ENCODE measurements around the gene NTNG1. TPM values are rescaled to one million over a fixed set of nuclear protein-coding genes. Genes with fewer than 3 reads are reported as not detected.

NTNG1 gene
- total RNA-seq, 1 experiment from 2014 or later = not detected

- no peak overlapping the region for H3K4me3 Mint-ChIP-seq (ENCODE audit: unreplicated experiment)
- no peaks in the 10 kb centered on the region for H3K4me1 Mint-ChIP-seq (ENCODE audit: insufficient read depth, unreplicated experiment)
- no TSS peak for BruUV-seq (replicated peaks)
- H3K27ac Mint-ChIP-seq (ENCODE audit: low read depth, unreplicated experiment) = no peak overlapping the region
- ChIA-PET POLR2A (interaction anchor here (0.7 kb wide), 1 partner anchor 1062 kb away, joined by 3 read pairs; no protein-coding TSS in a partner anchor), CTCF (interaction anchor here (0.6 kb wide), 1 partner anchor 65 kb away, joined by 3 read pairs; no protein-coding TSS in a partner anchor)
- no peak for DNase-seq (ENCODE audit: unreplicated experiment)
- intact Hi-C loops (cut with micrococcal nuclease) = no loop called here
- no peaks in the 10 kb centered on the region for H3K36me3 Mint-ChIP-seq (ENCODE audit: insufficient read depth, unreplicated experiment)
- no peak for TF ChIP-seq CTCF (IDR thresholded peaks at IDR 0.05; ENCODE audit: unreplicated experiment)
- H3K27me3 Mint-ChIP-seq (ENCODE audit: insufficient read depth, unreplicated experiment) = no peaks in the 10 kb centered on the region
- H3K9me3 Mint-ChIP-seq (ENCODE audit: unreplicated experiment) = no peaks in the 10 kb centered on the region
These were observed 40.6 kb downstream of the NTNG1 start for GRCh38 chr1:107181253-107181969.

GRCh38 chr1:107183011-107183410 is 42.2 kb downstream of the NTNG1 start:
- Mint-ChIP-seq H3K9me3 (ENCODE audit: unreplicated experiment) (no peaks in the 10 kb centered on the region), H3K4me1 (ENCODE audit: insufficient read depth, unreplicated experiment) (no peaks in the 10 kb centered on the region), H3K27ac (ENCODE audit: low read depth, unreplicated experiment) (no peak overlapping the region), H3K4me3 (ENCODE audit: unreplicated experiment) (no peak overlapping the region), H3K27me3 (ENCODE audit: insufficient read depth, unreplicated experiment) (no peaks in the 10 kb centered on the region), H3K36me3 (ENCODE audit: insufficient read depth, unreplicated experiment) (no peaks in the 10 kb centered on the region)
- no peak for TF ChIP-seq CTCF (IDR thresholded peaks at IDR 0.05; ENCODE audit: unreplicated experiment)
- BruUV-seq (replicated peaks) = no TSS peak
- CTCF ChIA-PET = interaction anchor here (0.6 kb wide), 2 partner anchors 128 to 656 kb away, joined by 3 read pairs; no protein-coding TSS in a partner anchor
- intact Hi-C loops (cut with micrococcal nuclease) = no loop called here
- no peak for DNase-seq (ENCODE audit: unreplicated experiment)
- POLR2A ChIA-PET = no interaction called here

- no peak overlapping the region for H3K27ac Mint-ChIP-seq (ENCODE audit: low read depth, unreplicated experiment)
- intact Hi-C loops (cut with micrococcal nuclease) = no loop called here
- no peak overlapping the region for H3K4me3 Mint-ChIP-seq (ENCODE audit: unreplicated experiment)
- ChIA-PET CTCF (interaction anchor here (0.6 kb wide), 1 partner anchor 28 kb away, joined by 3 read pairs; no protein-coding TSS in a partner anchor), POLR2A (no interaction called here)
- DNase-seq (ENCODE audit: unreplicated experiment) = no peak
- H3K36me3 Mint-ChIP-seq (ENCODE audit: insufficient read depth, unreplicated experiment) = no peaks in the 10 kb centered on the region
- no peaks in the 10 kb centered on the region for H3K27me3 Mint-ChIP-seq (ENCODE audit: insufficient read depth, unreplicated experiment)
- BruUV-seq (replicated peaks) = no TSS peak
- H3K9me3 Mint-ChIP-seq (ENCODE audit: unreplicated experiment) = no peaks in the 10 kb centered on the region
- no peaks in the 10 kb centered on the region for H3K4me1 Mint-ChIP-seq (ENCODE audit: insufficient read depth, unreplicated experiment)
- no peak for TF ChIP-seq CTCF (IDR thresholded peaks at IDR 0.05; ENCODE audit: unreplicated experiment)
These were observed 44.0 kb downstream of the NTNG1 start for GRCh38 chr1:107184888-107185287.

GRCh38 chr1:107187399-107187798 is 46.6 kb downstream of the NTNG1 start:
- CTCF ChIA-PET = no interaction called here

More at GRCh38 chr1:107187399-107187798, 46.6 kb downstream of the NTNG1 start:
- no peak for TF ChIP-seq CTCF (IDR thresholded peaks at IDR 0.05; ENCODE audit: unreplicated experiment)
- POLR2A ChIA-PET = no interaction called here
- H3K4me1 Mint-ChIP-seq (ENCODE audit: insufficient read depth, unreplicated experiment) = no peaks in the 10 kb centered on the region
- H3K9me3 Mint-ChIP-seq (ENCODE audit: unreplicated experiment) = no peaks in the 10 kb centered on the region
- no peak overlapping the region for H3K4me3 Mint-ChIP-seq (ENCODE audit: unreplicated experiment)
- intact Hi-C loops (cut with micrococcal nuclease) = no loop called here
- no peaks in the 10 kb centered on the region for H3K36me3 Mint-ChIP-seq (ENCODE audit: insufficient read depth, unreplicated experiment)
- H3K27ac Mint-ChIP-seq (ENCODE audit: low read depth, unreplicated experiment) = peak overlapping the region; percentile 31
- BruUV-seq (replicated peaks) = no TSS peak
- H3K27me3 Mint-ChIP-seq (ENCODE audit: insufficient read depth, unreplicated experiment) = no peaks in the 10 kb centered on the region
- DNase-seq (ENCODE audit: unreplicated experiment) = no peak
